HG03064 (cell line): ENCODE measurements around the gene GRIA3.

Experiments
- ATAC-seq: cut with Tn5 transposase; IDR thresholded peaks from one replicate; pipeline ENCODE4 v1.9.1; 2021; ENCODE audit warnings: low read depth; ENCODE audit not compliant: unreplicated experiment

The GRIA3 gene

DNA sequence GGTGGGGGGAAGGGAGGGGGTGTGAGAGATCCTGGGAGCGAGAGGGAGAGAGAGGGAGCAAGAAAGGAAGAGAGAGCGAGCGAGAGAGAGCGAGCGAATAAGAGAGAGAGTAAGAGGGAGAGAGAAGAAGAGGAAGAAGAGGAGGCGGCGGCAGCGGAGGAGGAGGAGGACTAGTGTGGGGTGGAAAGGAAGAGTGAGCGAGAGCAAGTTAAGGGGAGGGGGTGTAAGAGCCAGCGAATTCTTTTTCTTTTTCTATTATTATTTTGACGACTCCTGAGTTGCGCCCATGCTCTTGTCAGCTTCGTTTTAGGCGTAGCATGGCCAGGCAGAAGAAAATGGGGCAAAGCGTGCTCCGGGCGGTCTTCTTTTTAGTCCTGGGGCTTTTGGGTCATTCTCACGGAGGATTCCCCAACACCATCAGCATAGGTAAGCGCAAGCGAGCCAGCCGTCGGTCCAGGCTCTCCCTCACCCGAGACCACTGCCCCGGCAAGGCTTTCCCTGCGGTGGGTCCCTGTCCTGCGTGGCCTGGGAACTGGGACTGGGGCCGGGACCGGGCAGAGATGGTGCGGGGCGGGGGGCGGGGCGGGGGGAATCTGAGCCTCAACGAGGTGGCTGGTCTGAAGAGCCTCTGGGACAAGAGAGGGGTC, at the start of gene GRIA3:
Gene GRIA3 (plus strand): TSS at position 60 of the 647 bp plus-strand sequence. CDS start 258 bp downstream, at position 318.
- no peak for ATAC-seq

DNA sequence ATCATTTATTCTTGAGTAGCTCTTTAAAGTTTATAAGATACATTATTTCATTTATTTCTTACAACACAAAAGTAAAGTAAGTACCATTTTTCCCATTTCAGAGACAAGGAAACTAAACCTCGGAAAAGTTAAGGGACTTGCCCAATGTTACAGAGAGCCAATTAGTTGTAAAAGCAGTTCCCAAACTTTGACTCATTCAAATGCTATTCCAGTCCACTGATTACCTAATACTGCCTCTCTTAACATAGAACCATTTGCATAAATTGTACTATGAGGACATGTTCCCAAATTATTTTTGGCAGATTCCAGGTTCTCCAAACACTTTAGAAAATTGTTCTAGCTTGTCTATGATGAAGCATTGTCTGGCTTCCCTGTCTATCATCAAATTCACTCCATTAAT, 45.6 kb upstream of the GRIA3 start:
- no peak for ATAC-seq

DNA sequence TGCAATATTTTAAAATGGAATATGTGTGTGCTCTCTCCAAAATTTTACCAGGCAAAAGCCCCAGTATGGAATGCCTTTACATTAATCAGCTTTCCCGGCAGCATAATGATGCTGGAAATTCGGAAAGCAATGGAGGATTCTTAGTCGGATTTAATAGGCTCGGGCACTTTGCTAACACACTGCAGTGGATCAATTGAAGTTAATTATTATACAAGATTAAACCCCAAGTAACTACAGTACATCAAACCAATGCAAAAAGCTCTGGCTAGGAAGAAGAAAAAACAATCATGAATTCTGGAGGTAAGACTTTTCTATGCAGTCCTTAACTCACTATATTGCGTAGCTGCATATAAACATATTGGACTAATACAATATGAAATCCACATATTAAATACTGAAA, 43.6 kb upstream of the GRIA3 start:
- ATAC-seq, result no peak

DNA sequence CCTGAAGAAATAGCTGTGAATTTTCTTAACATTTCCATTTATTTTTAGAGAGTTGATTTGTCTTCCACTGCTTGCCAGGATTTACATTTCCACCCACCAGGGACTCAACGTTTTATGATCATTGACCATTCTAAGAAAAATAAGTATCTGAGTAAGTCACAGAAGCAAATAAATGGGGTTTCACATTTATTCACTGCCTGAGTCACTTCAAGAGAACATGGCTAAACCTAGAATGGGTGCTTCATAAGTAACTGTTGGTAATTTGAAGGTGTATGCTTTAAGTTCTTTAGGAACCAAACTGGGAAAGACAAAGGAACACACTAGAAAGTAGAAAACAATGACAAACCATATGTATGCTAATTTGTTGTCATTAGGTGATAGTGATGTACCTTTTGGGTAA, 43.2 kb upstream of the GRIA3 start:
- ATAC-seq, result no peak

DNA sequence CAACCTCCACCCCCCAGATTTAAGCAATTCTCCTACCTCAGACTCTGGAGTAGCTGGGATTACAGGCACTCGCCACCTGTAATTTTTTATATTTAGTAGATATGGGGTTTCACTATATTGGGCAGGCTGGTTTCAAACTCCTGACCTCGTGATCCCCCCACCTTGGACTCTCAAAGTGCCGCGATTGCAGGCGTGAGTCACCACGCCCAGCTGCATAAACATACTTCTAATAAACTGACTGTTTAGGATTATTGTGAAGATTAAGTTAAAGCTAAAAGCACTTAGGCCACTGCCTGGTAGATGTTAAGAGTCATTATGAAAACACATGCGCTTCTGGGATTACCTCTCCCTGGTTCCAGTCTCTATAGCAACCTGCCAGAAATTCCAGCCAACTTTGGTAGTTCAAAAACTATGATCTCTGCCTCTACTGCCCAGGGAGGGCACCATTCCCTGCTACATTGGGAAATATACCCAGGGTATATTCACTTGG, 30.2 kb upstream of the GRIA3 start:
- ATAC-seq, result no peak

DNA sequence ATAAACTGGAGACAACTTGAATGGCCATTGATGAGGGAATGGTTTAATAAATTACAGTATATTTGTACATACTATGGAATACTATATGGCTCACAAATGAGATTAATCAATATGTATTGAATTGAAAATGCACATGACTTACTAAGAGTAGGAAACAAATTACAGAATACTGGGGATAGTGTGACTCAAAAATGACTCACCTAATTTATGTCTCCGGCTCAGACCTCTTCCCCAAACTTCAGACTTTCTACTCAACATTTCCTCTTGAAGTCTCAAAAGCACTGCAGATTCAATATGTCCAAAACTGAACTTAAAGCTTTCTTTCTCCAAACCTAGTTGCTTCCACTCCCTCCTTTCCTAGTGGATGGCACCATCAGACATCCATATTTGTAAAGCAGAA, 28.8 kb upstream of the GRIA3 start:
- no peak for ATAC-seq

- no peak for ATAC-seq
Measured at GRCh38 chrX:123157586-123157985, 26.5 kb upstream of the GRIA3 start.

GRCh38 chrX:123159403-123159802, 24.7 kb upstream of the GRIA3 start:
- ATAC-seq, result no peak

DNA sequence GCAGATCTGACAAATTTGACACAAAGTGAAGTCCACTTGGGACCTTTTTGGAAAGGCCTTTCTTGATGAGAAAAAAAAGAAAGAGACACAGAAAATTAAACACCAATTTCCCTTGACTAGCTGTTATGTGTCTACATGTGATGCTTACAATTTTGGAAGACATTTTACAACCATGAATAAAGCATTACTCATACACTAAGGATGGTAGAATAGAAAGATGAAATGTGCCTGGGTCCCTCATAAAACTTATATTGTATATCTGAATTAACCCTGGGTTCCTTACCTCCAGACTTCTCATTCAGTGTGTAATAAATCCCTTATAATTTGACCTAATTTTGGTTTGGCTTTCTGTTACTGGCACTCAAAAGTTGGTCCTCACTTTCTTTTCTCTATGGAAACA, 16.5 kb upstream of the GRIA3 start:
- no peak for ATAC-seq

DNA sequence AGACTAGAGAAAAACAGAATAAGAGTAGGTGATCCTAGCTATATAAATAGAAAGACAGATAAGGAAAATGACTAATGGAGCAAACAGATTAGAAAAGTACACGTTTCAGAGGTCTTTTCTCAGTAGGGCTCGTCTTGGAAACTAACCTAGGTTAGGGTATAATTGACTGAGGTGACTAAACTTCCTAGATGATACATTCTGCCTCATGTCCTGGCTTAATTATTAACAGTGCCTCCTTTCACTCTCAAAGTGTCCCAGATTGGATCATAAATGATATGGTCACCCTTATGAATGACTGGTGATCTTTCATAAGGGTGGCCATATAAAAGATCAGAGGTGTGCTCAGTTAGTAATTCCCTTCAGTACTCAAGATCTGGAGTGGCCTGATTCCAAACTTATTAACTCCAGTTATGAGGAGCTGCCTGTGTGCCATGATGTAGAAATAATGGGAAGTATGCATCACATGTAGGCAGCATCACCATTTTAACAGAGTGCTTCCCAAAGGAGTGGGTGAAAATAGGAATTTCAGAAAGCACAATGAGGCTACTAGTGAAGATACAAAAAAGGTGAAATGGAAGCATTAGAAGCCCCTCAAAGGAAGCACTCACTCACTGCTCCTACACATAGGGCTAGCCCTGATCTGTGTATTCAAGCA, 14.7 kb upstream of the GRIA3 start:
- no peak for ATAC-seq

- no peak for ATAC-seq
Measured at GRCh38 chrX:123170546-123170945, 13.5 kb upstream of the GRIA3 start.

DNA sequence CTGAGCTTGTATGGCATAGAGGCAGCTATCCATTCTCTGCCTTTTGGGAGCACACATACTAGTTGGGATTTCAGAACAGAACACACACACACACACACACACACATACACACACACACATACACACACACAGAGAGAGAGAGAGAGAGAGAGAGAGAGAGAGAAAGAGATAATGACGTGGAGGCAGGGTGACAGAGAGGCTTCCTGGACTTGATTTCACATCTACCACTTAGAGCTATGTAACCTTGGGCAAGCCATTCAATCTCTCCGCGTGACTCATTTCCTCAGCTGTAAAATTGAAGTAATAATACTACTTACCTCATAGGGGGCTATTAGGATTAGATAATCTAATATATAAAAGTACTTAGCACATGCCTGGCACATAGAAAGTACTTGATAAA, 12.3 kb upstream of the GRIA3 start:
- no peak for ATAC-seq

GRCh38 chrX:123172869-123173268, 11.2 kb upstream of the GRIA3 start:
- no peak for ATAC-seq

DNA sequence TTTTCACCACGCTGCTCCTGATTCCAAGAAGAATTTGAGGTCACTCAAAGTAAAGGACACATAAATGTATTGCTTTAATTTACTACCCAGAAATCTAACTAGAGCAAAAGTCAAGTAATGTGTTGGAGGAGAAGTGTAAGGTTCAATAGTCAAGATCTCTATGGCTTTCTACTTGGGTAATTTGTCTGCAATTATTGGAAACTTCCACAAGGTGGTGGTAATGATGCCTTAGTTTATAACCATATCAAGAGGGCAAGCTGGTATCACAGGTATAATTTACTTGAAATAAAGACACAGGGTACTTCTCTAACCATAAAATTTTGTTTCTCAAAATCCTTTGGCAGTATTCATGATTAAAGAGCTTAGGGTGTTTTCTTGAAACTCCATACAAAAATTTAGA, 10.2 kb upstream of the GRIA3 start:
- ATAC-seq, result no peak

GRCh38 chrX:123175366-123176122, 8.5 kb upstream of the GRIA3 start:
- no peak for ATAC-seq

DNA sequence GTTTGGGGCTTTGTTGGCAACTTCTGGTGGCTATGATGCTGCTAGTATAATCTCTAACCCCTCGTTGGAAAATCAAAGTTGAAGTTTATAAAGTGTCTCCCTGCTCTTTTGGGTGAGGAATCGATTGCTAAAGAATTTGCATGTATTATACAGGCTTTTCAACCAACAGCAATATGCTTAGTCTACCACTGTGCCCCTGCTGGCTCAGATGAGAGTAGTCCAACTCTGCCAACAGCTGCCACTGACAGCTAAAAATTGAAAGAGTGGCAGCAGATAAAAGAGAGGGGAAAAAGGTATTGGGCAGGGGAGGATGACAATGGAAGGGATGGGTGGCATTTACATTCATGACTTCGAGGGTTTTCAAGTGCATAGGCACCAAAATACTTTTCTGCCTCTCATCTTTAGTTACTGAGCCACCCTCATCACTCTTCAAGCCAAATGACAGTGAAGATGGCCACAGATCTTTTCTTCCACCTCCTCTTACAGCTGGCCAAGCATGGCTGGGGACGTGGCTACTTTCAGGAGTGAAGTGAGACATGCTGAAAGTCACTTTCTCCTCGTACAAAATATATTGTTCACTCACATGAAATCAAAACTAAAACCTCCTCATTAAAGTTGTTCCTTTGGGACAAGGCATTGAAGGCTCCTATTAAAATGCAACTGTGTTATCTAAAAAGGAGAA, 2.7 kb upstream of the GRIA3 start:
- no peak for ATAC-seq

DNA sequence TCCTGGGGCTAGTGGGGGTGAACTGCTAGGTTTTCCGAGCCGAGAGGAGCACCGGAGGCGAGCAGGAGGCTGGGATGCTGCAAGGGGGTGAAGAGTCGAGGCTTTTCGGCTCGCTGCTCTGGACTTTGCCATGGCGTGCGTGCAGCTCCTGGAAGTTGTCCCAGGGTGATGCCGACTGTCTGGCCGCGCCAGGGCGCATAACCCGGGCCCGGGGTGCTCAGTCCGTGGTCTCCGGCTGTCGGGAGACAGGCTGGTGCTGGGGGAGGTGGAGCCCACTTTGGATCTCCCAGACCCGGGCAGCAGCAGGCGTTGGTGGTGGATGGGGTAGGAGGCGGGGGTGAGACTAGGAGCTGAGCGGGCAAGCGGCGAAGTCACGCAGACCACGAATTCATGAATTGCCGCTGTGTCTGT, 793 bp downstream of the GRIA3 start:
- ATAC-seq, result no peak

GRCh38 chrX:123185721-123186120, 1.6 kb downstream of the GRIA3 start:
- ATAC-seq, result no peak

- ATAC-seq, result no peak
Measured at GRCh38 chrX:123186801-123187200, 2.7 kb downstream of the GRIA3 start.

DNA sequence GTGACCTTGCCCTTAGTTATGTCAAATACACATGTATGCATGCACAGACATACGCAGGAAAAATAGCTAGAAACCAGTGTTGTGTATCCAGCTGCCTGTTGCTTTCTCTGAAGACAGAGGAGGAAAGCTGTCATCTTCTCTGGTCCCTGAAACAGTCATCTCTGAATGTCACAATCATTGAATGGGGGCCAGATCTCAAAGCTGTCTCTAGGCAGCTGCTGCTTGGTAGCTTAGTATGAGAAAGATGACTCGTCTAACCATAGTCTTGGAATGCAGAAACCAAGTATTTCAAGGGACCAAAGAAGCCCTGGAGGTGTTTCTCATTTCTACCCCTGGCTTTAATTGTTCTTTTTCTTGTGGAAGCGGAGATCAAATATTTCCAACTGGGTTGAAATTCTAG, 4.0 kb downstream of the GRIA3 start:
- no peak for ATAC-seq

DNA sequence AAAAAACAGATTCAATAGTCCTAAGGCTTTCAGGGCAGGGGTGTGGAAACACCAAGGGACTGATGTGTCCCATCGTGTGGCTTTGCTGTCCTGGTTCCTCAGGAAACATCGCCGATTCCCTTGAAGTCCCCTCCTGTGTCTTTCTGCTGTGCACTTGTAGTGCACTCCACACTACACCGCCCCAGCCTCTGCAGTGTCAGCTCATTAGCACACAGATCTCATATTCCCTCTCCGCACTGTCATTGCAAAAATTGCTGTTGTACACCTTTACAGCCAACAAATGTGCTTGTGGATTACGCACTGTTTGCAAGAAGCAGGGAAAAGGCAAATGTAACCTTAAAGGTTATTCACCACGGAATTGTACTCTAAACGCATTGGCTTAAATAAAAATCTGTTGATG, 5.3 kb downstream of the GRIA3 start:
- no peak for ATAC-seq
